ENCODE measurements around the gene TMEM132A.
"Not testable (repeated sequence)": the region's sequence is repeated elsewhere in the genome, so short reads cannot be mapped to it uniquely, and the experiment has no call there.

Gene TMEM132A

GRCh38 chr11:60973699-60974098, 49.4 kb downstream of the TMEM132A start:
- TF ChIP-seq ARNT (IDR thresholded peaks at IDR 0.05), result no peak
- TF ChIP-seq ELF4 (IDR thresholded peaks at IDR 0.05), result no peak
- TF ChIP-seq FOXM1 (IDR thresholded peaks at IDR 0.05; ENCODE audit: borderline replicate concordance), result no peak
- no peak for TF ChIP-seq ZNF384 (IDR thresholded peaks at IDR 0.05)
- CTCF ChIA-PET, result no interaction called here

GRCh38 chr11:60974316-60974715, 50.1 kb downstream of the TMEM132A start:
- POLR2A ChIA-PET; DNase-seq (ENCODE audit: extremely low spot score): not testable (repeated sequence)
- CTCF ChIA-PET, result interaction anchor here (0.6 to 0.7 kb wide), 2 partner anchors 13 to 281 kb away, joined by 3 read pairs; no protein-coding TSS in a partner anchor

More at GRCh38 chr11:60973699-60974098, 49.4 kb downstream of the TMEM132A start:
- no peak for DNase-seq (ENCODE audit: extremely low spot score)
- POLR2A ChIA-PET, result no interaction called here

GRCh38 chr11:60974726-60975125, 50.5 kb downstream of the TMEM132A start:
- ChIA-PET POLR2A (no interaction called here), CTCF (interaction anchor here (0.6 to 0.7 kb wide), 2 partner anchors 12 to 280 kb away, joined by 3 read pairs; no protein-coding TSS in a partner anchor)
- no peak for DNase-seq (ENCODE audit: extremely low spot score)
- TF ChIP-seq ARNT (IDR thresholded peaks at IDR 0.05) (no peak), TARDBP (IDR thresholded peaks at IDR 0.05) (no peak), HDGF (IDR thresholded peaks at IDR 0.05; ENCODE audit: borderline replicate concordance) (no peak), CTBP1 (IDR thresholded peaks at IDR 0.05; ENCODE audit: borderline replicate concordance) (no peak), FOXK2 (IDR thresholded peaks at IDR 0.05) (no peak), ZNF384 (IDR thresholded peaks at IDR 0.05) (no peak), BHLHE40 (IDR thresholded peaks at IDR 0.05; ENCODE audit: borderline replicate concordance) (no peak), PKNOX1 (IDR thresholded peaks at IDR 0.05) (no peak), FOXM1 (IDR thresholded peaks at IDR 0.05; ENCODE audit: borderline replicate concordance) (no peak), NFRKB (IDR thresholded peaks at IDR 0.05) (no peak), LEF1 (IDR thresholded peaks at IDR 0.05; ENCODE audit: borderline replicate concordance) (no peak), FOXA1 (IDR thresholded peaks at IDR 0.05) (no peak), L3MBTL2 (conservative IDR thresholded peaks at IDR 0.05) (no peak), SUZ12 (IDR thresholded peaks at IDR 0.05) (no peak)

GRCh38 chr11:60977224-60977623, 53.0 kb downstream of the TMEM132A start:
- TF ChIP-seq FOXM1 (IDR thresholded peaks at IDR 0.05; ENCODE audit: borderline replicate concordance) (no peak), SUZ12 (IDR thresholded peaks at IDR 0.05) (no peak), BHLHE40 (IDR thresholded peaks at IDR 0.05; ENCODE audit: borderline replicate concordance) (no peak), PKNOX1 (IDR thresholded peaks at IDR 0.05) (no peak), SP1 (IDR thresholded peaks at IDR 0.05) (no peak), L3MBTL2 (conservative IDR thresholded peaks at IDR 0.05) (no peak), ZNF384 (IDR thresholded peaks at IDR 0.05) (no peak), LEF1 (IDR thresholded peaks at IDR 0.05; ENCODE audit: borderline replicate concordance) (no peak), HDGF (IDR thresholded peaks at IDR 0.05; ENCODE audit: borderline replicate concordance) (no peak), FOXK2 (IDR thresholded peaks at IDR 0.05) (no peak), TARDBP (IDR thresholded peaks at IDR 0.05) (no peak), ARNT (IDR thresholded peaks at IDR 0.05) (no peak), CTBP1 (IDR thresholded peaks at IDR 0.05; ENCODE audit: borderline replicate concordance) (no peak), ELF4 (IDR thresholded peaks at IDR 0.05) (no peak), FOXA1 (IDR thresholded peaks at IDR 0.05) (no peak), NFRKB (IDR thresholded peaks at IDR 0.05) (no peak)
- ChIA-PET POLR2A (no interaction called here), CTCF (no interaction called here)
- no peak for DNase-seq (ENCODE audit: extremely low spot score)

- no peak for DNase-seq (ENCODE audit: extremely low spot score)
- TF ChIP-seq LEF1 (IDR thresholded peaks at IDR 0.05; ENCODE audit: borderline replicate concordance), result no peak
- TF ChIP-seq PKNOX1 (IDR thresholded peaks at IDR 0.05), result no peak
- TF ChIP-seq FOXA1 (IDR thresholded peaks at IDR 0.05), result no peak
- no peak for TF ChIP-seq L3MBTL2 (conservative IDR thresholded peaks at IDR 0.05)
- no peak for TF ChIP-seq BHLHE40 (IDR thresholded peaks at IDR 0.05; ENCODE audit: borderline replicate concordance)
- TF ChIP-seq SP1 (IDR thresholded peaks at IDR 0.05), result no peak
- no peak for TF ChIP-seq FOXK2 (IDR thresholded peaks at IDR 0.05)
- TF ChIP-seq HDGF (IDR thresholded peaks at IDR 0.05; ENCODE audit: borderline replicate concordance), result no peak
- TF ChIP-seq FOXM1 (IDR thresholded peaks at IDR 0.05; ENCODE audit: borderline replicate concordance), result no peak
- no peak for TF ChIP-seq NFRKB (IDR thresholded peaks at IDR 0.05)
- no peak for TF ChIP-seq CTBP1 (IDR thresholded peaks at IDR 0.05; ENCODE audit: borderline replicate concordance)
- no peak for TF ChIP-seq ELF4 (IDR thresholded peaks at IDR 0.05)
- POLR2A ChIA-PET, result no interaction called here
- CTCF ChIA-PET, result no interaction called here
Observed at GRCh38 chr11:60977836-60978235, 53.6 kb downstream of the TMEM132A start.

GRCh38 chr11:60978546-60979380, 54.5 kb downstream of the TMEM132A start:
- POLR2A ChIA-PET, result no interaction called here
- CTCF ChIA-PET, result no interaction called here
- no peak for DNase-seq (ENCODE audit: extremely low spot score)
- no peak for TF ChIP-seq FOXA1 (IDR thresholded peaks at IDR 0.05)
- no peak for TF ChIP-seq ARNT (IDR thresholded peaks at IDR 0.05)
- TF ChIP-seq SUZ12 (IDR thresholded peaks at IDR 0.05), result no peak
